ENCODE data around the gene RPS14. TPM values are rescaled to one million over a fixed set of nuclear protein-coding genes. Genes with fewer than 3 reads are reported as not detected.
"Not testable (repeated sequence)": the region's sequence is repeated elsewhere in the genome, so short reads cannot be mapped to it uniquely, and the experiment has no call there.

RPS14 gene
- total RNA-seq, 1 experiment from 2014 or later = 2,061 TPM

DNA sequence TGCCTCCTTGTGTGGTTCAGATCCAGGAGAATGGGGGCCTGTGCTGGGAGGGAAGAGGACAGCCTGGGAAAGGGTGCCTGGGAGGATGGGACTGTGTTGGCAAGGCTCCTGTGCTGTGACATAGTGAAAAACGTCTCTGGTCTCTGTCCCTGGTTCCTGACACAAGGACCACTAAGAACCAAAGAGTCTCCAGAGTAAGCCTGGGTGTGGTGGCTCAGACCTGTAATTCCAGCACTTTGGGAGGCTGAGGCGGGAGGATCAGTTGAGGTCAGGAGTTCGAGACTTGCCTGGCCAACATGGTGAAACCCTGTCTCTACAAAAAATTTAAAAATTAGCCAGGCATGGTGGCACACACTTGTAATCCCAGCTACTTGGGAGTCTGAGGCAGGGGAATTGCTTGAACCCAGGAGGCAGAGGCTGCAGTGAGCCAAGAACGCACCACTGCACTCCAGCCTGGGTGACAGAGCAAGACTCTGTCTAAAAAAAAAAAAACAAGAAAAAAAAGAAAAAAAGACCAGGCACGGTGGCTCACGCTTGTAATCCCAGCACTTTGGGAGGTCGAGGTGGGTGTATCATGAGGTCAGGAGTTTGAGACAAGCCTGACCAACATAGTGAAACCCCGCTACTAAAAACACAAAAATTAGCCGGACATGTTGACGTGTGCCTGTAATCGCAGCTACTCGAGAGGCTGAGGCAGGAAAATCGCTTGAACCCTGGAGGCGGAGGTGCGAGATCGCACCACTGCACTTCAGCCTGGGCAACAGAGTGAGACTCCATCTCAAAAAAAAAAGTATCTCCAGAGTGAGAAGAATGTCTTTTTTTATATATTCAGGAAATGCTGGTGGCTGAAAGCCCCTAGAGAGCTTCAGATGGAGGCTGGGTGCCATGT, 35.4 kb downstream of the RPS14 start:
- DNase-seq (ENCODE audit: low read depth) = not testable (repeated sequence)

DNA sequence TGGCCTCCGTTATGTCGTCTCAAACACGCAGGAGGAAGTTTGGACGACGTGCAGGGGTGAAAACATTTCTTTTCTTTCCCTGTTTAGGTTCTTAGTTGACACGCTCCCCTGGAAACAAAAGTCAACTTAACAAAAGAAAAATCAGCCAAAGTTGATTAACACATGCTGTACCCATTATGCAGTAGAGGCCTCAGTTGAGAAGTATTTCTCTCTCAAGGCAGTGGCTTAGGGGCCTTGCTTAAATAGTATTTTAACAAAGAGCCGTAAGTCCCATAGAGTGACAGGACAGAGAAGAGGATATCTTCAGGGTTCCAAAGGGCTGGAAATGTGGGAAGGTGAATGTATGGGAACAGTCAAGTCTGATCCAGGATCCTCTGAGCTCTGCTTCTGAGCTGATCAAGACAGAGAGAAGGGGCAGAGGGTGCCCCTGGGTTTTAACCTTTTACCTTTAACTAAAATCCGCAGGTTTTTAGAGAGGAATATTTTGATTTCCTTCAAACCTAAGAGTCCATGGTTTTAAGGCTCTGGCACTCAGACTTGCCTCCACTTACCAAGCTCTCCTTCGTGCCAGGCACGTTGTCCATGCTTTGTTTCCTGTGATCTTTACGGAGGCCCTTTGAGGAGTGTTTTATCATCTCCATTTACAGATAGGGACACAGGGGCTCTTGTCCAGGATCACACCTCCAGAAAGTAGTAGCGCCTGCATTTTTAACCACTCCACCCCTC, 36.2 kb downstream of the RPS14 start:
- no peak for DNase-seq (ENCODE audit: low read depth)

GRCh38 chr5:150412319-150413175, 37.0 kb downstream of the RPS14 start, which contains the start of gene CD74:
Gene CD74, minus strand, starts transcription at chr5:150412910. Its CDS starts 161 bp downstream, at chr5:150412749.
- DNase-seq (ENCODE audit: low read depth) = no peak

DNA sequence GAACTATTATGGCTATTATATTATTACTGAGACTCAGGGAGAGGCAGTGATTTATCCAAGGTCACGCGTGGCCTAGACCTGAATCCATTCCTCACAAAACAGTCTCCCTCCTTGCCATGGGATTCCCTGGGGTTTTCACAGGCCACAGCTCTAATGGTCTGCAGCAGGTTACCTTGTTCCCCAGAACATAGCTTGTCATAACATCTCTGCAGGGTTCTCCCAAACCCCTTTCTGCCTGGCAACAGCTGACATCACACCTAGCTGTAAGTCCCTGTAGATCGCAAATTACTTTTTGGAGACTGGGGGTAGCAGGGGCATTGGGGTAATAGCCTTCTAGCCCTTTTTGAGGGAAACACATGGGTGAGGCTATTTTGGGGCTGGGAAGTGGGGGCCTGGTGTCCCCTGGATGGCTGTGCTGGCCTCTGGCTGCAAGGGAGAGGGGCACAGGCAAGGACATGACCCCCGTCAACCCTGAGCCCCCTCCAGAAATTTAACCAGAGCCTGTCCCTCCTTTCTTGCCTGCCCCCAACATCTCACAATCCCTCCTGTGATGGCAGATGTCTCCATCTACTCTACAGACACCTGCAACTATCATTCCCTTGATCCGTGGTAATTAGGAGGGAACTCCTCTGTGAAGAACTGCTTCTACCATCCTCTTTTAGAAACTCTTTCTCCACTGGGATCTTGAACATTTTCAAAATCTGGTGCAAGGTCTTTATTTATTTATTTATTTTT, 38.1 kb downstream of the RPS14 start:
- no peak for DNase-seq (ENCODE audit: low read depth)

GRCh38 chr5:150410524-150411244, 38.9 kb downstream of the RPS14 start:
- DNase-seq (ENCODE audit: low read depth) = peak; percentile 70

DNA sequence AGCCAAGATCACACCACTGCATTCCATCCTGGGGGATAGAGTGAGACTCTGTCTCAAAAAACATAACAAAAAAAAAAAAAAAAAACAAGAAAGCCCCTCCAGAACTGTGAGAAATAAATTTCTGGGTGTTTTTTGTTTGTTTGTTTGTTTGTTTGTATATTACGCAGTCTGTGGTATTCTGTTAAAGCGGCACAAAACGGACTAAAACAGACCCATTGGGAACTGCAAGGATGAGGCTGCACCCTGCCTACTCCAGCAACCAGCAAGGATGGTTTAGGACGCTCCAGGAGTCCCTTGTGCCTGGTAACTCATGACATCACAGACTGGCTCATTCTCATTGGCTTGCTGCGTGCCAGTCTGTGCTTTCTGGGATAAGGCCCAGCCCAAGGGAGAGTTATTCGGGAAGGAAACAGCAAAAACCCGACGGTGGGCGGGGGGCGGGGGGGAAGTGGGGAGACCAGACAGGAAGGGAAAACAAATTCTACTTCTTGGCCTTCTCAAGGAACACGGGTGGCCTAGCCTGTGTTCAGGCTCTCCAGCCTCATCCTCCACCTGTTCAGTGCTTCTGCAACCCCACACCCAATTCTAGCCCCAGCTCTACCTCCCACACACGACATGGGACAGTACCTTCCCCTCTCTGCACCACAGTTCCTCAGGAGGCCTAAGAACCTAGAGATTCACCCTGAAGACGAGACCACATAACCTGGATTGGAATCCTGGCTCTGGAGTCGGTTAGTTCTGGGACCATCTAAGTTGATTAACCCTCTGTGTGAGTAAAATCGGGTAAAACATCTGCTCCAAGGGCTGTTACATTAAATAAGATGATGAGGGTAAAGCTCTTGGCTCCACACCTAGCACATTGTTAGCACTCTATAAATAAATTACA, 39.7 kb downstream of the RPS14 start:
- peak; percentile 86 for DNase-seq (ENCODE audit: low read depth)

DNA sequence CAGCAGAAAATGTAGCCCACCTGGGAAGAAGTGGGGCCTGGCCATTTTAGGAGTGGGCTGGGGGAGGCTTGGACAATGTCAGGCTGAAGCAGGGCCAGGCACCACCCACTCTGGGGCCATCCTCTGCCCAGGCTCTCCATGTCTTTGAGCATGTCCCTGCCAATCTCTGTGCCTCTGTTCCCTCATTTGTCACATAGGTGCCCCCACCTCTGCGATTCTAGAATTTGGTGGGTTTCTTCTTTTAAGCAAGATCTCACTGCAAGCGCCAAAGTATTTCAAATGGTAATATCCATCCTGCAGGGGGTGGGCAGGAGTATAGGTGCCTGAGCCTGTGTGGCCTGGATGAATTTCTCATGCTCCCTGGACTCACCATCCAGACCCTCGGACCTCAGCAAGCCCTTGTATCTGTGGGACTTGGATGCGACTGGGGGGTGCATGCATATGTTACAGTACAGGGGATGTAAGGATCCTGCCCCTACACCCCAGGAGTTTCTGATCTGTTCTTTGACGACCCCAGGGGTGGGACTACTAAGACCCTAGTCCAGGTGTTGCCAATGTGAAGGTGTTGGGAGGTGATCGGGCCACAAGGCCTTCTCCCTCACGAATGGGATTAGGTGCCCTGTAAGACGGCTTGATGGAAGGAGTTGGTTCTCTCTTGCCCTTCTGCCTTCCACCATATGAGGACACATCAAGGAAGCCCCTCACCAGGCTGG, 41.2 kb downstream of the RPS14 start:
- no peak for DNase-seq (ENCODE audit: low read depth)

DNA sequence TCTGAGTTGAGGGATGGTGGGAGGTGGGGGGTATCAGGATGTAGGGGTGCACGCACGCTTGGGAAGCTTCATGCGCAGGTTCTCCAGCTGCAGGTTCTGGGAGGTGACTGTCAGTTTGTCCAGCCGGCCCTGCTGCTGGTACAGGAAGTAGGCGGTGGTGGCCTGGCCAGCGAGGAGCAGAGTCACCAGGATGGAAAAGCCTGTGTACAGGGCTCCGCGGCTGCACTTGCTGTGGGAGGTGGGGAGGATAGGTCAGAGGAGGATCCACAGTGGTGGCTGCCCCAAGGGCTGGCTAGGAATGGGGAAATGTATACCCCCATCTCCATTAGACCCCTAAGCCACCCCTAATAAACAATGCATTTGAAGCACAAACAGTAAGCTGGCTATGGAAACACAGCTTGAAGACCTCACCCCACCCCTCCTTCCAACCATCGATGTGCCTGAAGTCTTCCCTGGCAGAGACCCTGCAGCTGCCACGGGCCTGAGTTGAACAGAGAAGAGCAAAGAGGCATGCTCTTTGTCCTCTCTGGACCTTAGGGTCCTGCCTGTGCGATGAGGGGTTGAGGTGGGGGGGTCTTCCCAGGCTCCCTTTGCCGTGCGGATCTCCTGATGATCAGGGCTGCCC, 42.3 kb downstream of the RPS14 start:
- no peak for DNase-seq (ENCODE audit: low read depth)

DNA sequence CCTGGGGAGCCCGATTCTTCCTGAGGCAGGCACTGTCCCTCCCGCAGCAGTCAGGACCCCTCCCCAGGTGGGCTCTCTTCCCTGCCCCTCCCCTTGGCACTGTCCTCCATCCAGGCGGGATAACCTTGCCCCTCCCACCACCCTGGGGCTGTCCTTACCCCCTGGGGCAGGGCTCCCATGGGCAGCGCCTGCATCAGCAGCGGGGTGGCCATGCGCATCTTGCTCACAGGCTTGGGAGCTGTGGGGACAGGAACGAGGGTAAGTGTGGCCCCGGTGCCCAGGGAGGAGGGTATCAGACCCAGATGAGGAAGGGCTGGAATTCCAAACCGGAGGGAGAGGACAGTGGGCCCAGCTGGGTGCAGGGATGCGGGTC, 42.8 kb downstream of the RPS14 start:
- no peak for DNase-seq (ENCODE audit: low read depth)

DNA sequence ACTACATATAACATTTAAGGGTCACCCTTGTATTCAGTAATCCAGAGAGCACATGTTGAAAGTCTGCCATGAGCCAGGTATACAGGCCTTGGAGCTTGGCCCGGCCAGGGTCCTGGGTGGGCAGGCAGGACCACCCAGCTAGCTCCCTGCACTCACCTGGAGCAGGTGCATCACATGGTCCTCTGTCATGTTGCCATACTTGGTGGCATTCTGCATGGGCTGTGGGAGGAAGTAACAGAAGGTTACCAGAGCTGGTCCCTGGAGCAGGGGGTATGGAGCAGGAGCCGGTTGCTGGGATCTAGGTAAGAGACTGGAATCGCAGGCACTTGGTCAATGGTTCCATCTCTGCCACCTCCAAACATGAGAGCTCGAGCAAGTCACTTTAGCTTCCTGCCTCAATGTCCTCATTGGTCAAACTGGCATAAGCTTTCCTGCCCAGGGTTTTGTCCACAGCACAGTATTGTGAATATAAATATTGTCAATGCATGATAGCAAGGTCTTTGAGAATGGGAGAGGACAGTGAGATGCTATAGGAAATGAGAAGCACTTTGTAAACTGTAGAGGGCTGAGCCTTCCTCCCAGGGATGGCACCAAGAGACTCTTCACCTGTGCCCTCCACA, 43.3 kb downstream of the RPS14 start:
- no peak for DNase-seq (ENCODE audit: low read depth)

- no peak for DNase-seq (ENCODE audit: low read depth)
Observed at GRCh38 chr5:150404941-150405816, 44.4 kb downstream of the RPS14 start.

DNA sequence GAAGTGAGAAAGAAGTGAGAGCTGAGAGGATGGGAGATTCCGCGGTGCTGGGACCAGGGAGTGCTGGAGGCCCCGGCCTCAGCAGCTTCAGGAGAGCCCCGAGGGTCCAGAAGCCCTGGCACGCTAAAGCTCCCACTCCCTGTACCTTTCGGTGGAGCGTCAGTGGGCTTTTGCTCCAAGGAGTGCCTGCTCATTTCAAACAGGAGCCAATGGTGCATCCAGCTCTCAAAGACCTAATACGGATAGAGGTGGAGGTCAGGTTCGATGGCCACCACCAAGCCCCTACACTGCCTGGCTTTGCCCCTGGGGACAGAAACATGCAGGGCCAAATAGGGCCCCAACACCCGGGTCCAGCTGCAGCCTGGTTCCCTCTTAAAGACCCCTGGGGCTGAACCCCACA, 45.0 kb downstream of the RPS14 start:
- no peak for DNase-seq (ENCODE audit: low read depth)

- DNase-seq (ENCODE audit: low read depth) = no peak
Observed at GRCh38 chr5:150404121-150404520, 45.4 kb downstream of the RPS14 start.

DNA sequence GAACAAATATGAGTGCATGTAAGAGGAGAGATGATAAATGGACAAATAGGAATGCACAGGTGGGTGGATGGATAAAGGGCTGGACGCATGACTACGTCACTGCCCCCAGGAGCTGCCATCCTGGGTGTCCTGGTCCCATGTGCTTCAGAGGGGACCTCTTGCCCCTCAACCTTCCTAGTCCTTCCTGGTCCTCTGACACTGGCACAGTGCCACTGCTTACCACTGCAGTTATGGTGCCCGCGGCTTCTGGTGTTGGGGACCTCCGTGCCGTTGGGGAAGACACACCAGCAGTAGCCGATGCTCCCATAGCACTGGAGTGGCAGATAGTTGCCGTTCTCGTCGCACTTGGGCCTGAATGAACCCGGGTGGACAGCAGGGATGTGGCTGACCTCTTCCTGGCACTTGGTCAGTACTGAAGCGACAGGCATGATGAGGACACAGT, 46.6 kb downstream of the RPS14 start:
- DNase-seq (ENCODE audit: low read depth) = no peak

DNA sequence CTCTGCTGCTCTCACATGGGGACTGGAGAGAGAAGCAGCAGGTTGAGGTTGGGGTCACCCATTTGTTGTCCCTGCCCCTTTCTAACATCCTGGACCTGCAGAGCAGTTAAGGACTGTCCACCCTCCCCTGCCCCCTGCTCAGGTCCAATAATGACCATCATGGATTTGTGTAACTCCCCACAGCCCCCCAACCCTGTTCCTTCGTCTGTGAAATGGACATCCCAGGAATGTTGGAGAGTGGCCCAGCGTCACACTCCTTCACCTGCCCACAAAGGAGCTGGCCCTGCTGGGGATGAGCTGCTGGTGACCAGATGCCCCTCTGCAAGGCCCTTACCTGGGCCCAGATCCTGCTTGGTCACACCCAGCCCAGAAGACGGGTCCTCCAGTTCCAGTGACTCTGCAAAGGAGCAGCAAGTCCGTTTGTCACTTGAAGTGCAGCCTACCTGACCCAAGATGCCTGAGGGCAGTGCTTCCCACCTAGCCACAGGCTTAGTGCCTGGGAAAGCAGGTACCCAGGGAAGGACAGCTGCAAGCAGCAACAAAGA, 47.2 kb downstream of the RPS14 start:
- no peak for DNase-seq (ENCODE audit: low read depth)

Data from LHCN-M2 (cell line).